HCEC 1CT (cell line): ENCODE measurements around the gene SDR39U1.

ENCODE experiments used
- DNase-seq: peaks from one replicate; pipeline ENCODE4 v3.0.0-alpha.2; 2017

The SDR39U1 gene

DNA sequence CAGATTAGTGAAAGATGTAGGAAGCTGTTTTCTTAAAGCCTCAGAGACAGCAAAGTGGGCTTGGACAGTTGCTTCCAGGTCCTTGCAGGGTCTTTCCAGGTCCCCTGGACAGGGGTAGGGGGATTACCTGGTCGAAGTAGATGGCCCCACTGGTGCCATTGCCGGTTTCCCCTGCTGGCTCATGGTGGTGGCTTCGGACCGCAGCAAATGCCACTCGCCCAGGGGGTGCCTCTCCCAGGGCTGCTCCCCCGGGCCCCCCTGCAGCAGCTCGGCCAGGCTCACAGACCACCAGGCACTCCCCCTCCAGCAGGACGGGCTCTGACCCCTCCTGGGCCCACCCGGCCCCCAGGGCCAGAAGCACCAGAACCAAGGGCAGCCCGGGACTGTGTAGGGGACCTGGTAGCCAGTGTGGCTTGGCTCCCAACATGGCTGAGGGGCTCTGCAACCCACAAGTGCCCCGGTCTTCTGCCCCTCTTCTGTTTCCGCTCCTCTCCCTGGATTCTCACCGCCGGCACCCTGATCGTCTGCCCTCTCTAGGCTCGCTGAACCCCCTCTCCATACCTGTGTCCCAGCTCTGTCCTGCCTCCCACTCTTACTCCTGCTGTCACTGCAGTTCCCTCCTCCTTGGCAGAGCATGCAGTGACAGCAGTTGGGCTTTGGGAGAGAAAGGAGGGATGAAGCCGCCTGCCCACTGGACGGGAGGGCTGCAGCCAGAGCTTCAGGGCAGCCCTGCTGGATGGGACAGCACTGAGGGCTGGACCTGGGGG lies 13.8 kb downstream of the SDR39U1 start:
- DNase-seq, result no peak

DNA sequence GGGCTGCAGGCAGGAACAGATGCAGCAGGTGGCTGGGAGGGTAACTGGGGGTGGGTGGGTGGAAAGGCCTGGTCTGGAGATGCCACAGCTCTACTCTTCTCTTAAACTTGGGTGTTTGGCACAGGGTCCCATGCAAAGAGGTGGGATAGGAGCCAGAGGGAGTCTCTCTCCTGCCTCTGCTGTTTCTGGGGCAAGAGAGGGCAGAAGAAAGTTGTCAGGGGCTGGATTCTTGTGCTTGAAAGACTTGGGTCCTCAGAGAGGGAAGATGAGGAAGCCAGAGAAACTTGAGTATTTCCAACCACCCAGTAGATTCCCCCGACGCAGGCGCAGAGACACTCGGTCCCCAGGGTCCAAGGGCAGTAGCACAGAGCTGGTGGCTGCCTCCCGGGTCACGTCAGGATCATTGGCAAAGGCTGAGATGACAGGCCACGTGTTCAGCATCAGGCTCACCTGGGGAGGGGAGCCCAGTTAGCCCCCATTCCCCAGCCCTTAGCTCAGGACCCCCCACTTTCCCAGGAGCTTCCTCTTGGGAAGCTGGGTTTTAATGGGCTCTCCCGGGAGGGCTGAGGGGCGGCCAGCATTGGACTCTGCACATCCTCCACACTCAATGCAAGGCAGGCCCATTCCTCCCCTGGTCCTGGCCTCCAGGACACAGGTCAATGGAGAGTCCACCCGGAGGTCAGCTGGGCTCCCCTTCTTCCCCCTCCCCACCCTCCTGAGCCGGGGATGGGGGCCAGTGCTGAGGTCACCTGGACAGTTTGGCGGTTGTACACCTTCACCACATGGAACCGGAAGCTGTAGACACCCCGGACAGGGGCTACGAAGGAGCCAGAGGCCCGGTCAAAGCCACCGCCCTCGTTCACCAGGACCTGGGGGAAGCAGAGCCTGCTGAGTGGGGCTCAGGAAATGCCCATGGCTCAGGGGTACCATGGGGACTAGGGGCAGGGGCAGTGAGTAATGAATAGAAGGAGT lies 14.8 kb downstream of the SDR39U1 start:
- DNase-seq, result no peak

DNA sequence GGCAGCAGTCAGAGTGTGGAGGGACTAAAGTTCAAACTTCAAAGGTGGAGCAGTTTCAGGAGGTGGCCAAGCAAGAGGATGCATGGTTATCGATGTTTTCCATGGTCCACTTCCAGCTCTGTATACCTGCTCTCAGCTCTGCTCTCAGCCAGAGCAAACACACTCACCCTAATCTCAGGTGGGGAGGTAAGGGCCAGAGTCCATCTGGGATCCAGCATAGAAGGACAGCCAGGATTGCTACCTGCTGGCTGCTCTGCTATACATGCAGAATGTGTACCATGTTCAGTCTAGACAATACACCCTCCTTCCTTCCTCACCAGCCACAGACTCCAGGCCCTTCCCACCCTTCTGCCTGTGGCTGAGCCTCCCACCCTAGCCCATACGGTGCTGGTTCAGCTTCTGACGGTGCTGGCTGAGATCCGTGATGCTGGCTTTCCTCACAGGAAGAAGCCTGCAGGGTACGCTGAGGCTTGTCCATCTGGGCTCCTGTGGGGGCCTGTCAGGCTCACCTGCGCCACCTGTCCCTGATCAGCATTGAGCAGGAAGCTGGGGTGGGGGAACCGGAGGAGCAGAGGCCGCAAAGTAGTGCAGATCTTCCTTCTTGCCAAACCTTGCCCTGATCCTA lies 15.6 kb downstream of the SDR39U1 start:
- DNase-seq, result no peak

DNA sequence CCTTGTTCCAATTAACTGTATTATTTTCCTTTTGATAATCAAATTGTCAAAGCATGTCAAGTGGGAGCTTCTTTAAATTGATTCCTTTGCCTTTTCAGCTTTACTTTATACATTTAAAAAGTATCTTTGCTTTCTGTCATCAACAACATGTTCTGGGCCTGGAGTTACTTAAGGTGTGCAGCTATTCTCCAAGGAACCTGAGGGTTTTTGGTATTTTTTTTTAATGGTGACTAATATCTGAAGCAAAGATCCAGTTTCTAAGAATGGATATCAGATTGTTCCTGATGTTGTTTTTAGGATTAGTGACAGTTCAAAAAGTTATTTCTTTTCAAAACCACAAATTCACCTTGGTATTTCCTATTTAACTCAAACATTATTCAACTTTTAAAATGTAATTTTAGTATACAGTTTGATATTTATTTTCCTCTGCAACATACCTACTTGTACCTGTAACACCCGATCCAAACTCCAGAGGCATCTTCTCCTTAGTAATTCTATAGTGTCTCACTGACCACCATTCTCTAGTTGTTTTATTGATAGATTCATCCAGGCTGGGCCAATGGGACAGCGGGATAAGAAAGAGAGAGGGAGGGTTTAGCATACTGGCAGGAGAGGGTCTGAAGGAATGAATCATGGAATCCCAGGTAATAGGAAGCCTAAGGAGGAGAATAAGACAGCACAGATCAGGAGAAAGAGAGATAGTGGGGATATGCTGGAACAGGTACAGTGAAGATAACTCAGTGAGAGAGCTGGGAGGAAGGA lies 16.2 kb downstream of the SDR39U1 start:
- DNase-seq, result peak; percentile 4

DNA sequence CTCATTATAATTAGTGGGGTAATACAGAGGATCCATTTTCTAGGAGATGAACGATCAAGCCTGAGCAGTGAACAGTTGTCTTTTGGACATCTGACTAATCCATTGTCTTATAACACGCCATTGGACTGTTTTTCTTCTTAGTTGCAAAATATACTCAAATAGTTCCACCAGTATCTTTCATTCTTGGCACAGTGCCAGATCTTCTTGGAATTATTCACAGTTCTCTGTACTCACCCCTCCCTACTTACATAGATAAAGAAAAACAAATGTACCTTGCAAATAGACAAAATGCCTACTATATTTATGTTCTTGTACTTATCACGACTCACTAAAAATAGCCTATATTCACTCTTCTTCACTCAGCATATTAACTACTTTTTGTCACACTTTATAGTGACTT lies 16.9 kb downstream of the SDR39U1 start:
- peak; percentile 56 for DNase-seq

DNA sequence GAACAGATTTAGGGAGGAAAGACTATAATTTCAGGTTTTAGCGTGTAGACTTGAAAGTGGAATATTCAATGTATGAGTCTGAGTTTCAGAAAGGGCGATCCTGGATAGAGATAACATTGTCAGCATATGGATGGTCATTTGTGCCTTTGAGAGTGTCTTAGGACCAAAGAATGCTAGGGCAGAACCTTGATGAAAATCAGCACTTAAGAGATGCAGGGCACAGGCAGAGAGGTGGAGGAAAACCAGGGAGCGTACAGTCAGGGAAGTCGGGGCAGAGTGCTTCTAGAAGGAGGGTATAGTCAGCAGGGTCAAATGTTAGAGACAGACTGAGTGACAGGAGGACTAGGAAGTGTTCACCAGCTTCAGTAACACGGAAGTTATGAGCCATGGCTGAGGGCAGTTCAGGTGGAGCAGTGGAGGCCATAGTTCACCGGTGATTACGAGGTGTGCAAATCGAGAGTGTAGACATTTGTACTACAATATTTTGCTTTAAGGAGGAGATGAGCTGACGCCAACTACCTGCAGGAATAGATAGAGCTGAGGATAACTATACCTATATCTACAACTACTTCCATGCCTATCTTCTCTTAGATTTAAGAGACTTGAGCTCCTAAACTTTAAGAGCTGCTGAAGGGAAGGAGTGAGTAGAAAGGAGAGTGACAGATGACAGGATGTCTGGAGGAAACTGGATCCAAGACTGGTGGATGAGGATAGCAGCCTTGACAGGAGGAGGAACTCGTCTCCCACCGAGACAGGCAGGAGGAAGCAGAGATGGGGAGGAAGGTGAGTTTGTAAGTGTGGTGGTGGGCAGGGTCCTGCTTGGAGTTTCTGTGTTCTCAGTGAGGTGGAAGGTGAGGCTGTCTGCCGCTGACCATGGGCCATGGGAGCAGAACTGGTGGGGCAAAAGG lies 19.6 kb downstream of the SDR39U1 start:
- no peak for DNase-seq

DNA sequence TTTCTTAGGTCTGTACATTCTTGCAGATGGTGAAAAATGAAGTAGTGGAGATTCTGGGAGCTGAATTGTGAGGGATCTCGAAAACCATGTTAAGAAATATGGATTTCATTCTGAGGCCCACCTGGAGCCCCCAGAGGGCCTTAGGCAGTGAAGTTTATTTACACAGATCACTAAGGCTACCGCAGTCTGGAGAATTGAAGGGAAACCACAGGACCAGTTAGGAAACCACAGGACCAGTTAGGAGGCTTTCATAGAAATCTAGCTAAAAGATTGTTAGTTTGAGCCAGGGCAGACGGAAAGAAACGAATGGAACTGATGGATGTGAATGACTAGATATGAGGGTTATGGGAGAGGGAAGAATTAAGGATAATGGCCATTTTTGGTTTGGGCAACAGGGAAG lies 20.3 kb downstream of the SDR39U1 start:
- no peak for DNase-seq

DNA sequence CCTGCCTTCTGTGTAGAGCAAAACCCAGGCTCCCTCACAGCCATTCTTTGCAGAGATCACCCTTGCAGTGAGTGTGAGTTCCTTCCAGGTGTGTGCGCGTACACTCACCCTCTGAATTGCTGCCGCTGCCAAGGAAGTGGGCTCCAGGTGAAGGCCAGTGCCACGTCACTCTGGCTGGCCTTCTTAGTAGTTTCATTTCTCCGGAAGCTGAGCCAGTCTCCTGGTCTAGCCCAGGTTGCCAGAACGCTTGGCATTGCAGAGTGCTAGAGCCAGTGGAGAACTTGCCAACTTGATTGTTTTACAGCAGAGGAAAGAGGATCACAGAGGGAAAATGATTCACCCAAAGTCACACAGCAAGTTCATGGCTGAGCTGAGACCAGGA lies 24.1 kb downstream of the SDR39U1 start:
- no peak for DNase-seq

DNA sequence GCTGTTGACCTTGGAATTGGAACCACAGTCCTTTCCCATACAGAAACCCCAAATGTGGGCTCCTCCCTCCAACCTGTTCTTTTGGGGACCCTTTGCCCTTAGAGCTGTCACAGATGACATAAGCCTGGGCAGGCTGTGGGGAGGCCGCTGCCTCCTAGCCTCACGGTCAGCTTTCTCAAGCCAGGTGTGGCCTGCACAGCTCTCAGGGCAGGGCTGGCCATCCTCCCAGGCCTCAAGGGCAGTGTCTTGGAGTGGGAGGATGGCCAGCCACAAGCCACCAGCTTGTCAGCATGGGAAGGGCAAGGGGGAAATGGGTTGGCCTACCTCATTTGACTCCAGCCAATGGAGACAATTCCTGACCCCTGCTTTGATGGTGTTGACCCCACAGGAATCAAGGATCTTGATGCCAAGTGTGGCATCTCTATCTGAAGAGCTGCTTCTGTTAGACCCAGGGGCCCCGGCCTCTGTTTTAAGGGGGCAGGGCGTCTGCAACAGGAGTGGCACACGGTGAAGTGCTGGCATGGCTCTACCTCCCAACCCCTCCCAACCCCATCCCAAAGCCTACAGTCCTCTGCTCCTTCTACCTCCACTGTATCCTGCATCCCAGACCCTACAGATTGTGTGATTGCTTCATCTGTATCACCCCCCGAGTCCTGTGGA lies 24.6 kb downstream of the SDR39U1 start:
- DNase-seq, result no peak

DNA sequence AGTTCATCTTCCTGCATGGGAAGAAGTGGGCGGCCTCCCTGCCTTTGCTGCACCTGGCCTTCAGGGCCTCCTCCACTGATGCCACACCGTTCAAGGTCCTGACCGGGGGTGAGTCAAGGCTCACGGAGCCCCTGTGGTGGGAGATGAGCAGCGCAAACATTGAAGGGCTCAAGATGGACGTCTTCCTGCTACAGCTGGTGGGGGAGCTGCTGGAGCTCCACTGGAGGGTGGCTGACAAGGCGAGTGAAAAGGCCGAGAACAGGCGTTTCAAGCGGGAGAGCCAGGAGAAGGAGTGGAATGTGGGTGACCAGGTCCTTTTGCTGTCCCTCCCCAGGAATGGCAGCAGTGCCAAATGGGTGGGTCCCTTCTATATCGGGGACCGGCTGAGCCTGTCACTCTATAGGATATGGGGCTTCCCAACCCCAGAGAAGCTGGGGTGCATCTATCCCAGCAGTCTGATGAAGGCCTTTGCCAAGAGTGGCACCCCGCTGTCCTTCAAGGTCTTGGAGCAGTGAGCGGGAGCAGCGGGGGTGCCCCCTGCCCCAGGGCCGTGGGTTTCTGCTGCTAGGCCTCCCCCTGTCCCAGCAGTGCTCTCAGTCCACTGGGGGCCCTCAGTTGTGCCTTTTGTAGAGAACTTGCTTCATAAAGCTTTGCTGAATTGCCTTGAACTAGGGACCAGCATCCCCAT lies 25.5 kb downstream of the SDR39U1 start:
- DNase-seq, result no peak

DNA sequence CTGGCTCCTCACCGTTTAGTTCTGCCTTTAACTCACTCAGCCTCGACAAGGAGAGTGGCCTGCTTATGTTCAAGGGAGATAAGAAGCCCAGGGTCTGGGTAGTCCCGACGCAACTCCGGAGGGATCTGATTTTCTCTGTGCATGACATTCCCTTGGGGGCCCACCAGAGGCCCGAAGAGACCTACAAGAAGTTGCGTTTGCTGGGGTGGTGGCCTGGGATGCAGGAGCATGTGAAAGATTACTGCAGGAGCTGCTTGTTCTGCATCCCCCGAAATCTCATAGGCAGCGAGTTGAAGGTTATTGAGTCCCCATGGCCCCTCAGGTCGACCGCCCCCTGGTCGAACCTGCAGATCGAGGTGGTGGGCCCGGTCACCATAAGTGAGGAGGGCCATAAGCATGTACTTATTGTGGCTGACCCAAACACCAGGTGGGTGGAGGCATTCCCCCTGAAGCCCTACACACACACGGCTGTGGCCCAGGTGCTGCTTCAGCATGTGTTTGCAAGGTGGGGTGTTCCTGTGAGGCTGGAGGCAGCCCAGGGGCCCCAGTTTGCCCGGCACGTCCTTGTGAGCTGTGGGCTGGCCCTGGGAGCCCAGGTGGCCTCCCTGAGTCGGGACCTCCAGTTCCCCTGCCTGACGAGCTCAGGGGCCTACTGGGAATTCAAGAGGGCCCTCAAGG lies 26.2 kb downstream of the SDR39U1 start:
- DNase-seq, result no peak

DNA sequence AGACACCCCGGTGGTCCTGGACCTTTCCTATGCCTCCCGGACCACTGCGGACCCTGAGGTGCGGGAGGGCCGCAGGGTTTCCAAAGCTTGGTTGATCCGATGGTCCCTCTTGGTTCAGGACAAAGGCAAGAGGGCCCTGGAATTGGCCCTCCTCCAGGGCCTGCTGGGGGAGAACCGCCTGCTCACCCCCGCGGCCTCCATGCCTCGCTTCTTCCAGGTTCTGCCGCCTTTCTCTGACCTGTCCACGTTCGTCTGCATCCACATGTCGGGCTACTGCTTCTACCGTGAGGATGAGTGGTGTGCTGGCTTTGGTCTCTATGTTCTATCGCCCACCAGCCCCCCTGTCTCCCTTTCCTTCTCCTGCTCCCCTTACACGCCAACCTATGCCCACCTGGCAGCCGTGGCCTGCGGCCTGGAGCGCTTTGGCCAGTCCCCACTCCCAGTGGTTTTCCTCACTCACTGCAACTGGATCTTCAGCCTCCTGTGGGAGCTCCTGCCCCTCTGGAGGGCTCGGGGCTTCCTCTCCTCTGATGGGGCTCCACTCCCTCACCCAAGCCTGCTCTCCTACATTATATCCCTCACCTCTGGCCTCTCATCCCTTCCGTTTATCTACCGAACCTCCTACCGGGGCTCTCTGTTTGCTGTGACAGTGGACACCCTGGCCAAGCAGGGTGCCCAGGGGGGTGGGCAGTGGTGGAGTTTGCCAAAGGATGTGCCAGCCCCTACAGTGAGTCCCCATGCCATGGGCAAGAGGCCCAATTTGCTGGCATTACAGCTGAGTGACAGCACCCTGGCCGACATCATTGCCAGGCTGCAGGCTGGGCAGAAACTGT lies 26.9 kb downstream of the SDR39U1 start:
- no peak for DNase-seq

DNA sequence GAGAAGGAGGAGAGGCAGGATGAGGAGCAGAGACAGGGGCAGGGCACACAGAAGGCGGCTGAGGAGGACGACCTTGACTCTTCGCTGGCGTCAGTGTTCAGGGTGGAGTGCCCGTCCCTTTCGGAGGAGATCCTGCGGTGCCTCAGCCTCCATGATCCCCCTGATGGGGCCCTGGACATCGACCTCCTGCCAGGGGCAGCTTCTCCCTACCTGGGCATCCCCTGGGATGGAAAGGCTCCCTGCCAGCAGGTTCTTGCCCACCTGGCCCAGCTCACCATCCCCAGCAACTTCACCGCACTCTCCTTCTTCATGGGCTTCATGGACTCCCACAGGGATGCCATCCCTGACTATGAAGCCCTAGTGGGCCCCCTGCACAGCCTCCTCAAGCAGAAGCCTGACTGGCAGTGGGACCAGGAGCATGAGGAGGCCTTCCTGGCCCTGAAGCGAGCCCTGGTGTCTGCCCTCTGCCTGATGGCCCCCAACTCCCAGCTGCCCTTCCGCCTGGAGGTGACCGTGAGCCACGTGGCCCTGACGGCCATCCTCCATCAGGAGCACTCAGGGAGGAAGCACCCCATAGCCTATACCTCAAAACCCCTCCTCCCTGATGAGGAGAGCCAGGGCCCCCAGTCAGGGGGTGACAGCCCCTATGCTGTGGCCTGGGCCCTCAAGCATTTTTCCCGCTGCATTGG lies 27.7 kb downstream of the SDR39U1 start:
- no peak for DNase-seq

DNA sequence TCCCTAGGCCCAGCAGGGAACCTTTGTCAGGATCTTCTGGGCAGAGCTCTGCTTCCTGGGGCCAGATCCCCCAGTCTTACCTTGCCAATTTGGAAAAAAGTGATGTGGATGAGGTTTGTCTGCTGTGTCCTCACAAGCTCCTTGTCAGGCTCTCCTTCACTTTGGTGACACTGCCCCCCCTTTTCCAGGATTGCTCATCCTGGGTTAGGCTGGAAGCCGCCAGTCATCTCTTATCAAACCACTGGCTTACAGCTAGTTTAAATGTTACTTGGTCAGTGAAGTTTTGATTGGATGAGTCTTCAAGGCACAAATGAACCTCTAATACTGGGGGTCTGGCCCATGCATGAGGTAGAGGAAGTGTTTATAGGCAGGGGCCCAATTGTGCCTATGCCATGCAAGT lies 28.5 kb downstream of the SDR39U1 start:
- no peak for DNase-seq

DNA sequence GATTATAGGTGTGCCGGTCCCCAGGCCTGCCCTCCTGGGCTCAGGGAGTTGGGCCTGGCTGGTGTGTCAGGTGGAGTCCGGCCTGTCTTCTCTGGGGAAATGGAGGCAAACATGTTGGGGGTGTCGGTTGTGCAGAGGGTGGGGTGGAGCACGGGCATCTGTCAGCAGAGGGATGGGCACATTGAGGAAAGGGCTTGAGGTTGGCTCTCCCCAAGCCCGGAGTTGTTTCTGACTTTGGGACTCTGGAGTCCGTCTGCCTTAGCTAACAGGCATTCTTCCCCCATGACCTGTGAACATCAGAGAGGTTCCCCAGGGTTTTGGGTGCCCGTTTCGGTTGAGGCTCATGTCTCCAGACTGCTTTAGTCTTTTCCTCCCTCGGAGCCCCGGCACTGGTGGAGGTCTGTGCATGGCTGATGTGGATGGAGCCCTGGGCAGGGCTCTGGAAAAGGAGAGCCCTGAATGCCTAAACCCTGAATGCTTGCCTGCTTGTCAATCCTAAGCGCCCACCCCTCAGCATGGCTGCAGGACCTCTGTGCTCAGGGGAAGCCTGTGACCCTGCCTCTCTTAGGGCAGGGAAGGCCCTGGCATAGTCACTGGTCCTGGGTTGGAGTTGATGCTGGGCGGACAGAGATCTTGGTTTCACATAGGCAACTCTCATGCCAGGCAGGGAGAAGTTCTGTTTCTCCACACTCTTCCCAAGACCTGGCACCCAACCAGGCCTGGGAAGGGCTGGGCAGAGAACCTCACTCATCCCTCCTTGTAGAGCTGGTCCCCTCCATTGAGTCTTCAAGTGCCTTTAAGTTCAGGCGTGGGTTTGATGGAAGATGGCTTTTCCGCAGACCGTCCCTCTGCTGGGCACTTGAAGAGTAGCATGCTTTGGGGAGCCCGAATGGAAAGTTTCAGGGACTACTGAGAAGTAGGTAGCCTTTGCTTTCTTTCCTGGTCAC lies 30.9 kb downstream of the SDR39U1 start:
- DNase-seq, result peak; percentile 55

DNA sequence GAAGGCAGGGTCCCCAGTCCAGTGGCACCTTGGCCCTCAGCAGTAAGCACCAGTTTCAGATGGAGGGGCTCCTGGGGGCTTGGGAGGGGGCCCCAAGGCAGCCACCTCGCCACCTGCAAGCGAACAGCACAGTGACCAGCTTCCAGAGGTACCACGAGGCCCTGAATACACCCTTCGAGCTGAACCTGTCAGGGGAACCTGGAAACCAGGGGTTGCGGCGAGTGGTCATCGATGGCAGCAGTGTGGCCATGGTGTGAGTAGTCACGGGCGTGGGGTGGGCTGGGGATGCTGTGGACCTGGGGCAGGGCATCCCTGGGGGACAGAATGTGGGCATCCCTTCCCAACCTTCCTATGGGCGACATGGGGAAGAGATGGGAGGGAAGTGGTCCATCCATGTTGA lies 32.6 kb downstream of the SDR39U1 start:
- DNase-seq, result no peak

DNA sequence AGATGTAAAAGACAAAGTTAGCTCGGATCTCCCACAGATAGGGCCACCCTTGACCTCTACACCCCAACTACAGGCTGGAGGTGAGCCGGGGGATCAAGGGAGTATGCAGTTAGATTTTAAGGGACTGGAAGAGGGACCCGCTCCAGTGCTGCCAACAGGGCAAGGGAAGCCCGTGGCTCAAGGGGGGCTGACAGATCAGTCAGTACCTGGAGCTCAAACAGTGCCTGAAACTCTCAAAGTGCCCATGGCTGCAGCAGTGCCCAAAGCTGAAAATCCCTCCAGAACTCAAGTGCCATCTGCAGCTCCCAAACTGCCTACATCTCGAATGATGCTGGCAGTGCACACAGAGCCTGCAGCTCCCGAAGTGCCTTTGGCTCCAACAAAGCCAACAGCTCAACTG lies 33.4 kb downstream of the SDR39U1 start:
- DNase-seq, result no peak
